ENCODE data around the gene NIPBL. TPM values are rescaled to one million over a fixed set of nuclear protein-coding genes. Genes with fewer than 3 reads are reported as not detected.
A peak's percentile ranks its signal among the peaks of the same experiment; 100 is the strongest.

The NIPBL gene
- total RNA-seq, 1 experiment from 2014 or later: 61.3 TPM

DNA sequence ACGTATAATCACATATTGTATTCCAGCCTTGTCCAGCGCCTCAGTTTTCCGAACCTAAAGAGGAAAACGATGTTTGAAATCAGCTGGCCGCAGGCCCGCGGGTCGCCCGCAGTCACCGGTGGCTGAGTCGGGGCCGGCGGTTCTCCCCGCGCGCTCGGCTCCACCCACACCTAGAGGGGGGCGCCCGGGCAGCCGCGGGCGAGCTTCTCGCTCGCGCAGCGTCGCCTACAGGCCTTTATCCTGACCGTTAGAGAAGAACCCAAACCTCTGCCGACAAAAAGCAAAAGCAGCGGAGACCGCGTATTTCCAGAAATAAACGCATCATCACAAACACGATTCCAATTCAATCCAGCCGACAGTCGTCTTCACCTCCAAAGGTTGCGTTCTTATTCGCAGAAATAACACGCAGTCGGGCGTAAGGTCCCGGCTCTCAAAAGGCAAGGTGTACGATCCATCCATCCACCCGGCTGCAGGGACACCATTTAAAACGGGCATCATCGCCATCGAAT is 725 bp upstream of the NIPBL start:
- H3K9me3 Mint-ChIP-seq: no peaks in the 10 kb centered on the region
- Histone ChIP-seq H4K5ac (ENCODE audit: insufficient read length, low read depth, low read length) (no peak overlapping the region), H3K9me3 (ENCODE audit: control insufficient read depth, low read depth, low read length) (no peaks in the 10 kb centered on the region), H3K4me2 (ENCODE audit: insufficient read depth, insufficient read length, low read length) (peak overlapping the region; percentile 94), H3K4me1 (ENCODE audit: insufficient read depth, low read length) (no peaks in the 10 kb centered on the region), H3K18ac (ENCODE audit: insufficient read length, low read depth, low read length) (no peak overlapping the region), H3K27me3 (ENCODE audit: insufficient read depth, low read length) (no peaks in the 10 kb centered on the region), H2BK5ac (ENCODE audit: insufficient read length, low read length) (no peak overlapping the region), H2BK120ac (ENCODE audit: low read depth, low read length, poor library complexity, severe bottlenecking) (no peak overlapping the region), H4K20me1 (ENCODE audit: control insufficient read depth, insufficient read depth, insufficient read length) (no peaks in the 10 kb centered on the region), H2BK12ac (ENCODE audit: insufficient read length, low read depth, low read length) (no peak overlapping the region), H2BK20ac (ENCODE audit: low read depth, low read length, poor library complexity, severe bottlenecking) (no peak overlapping the region), H3K4ac (ENCODE audit: low read depth, low read length) (no peak overlapping the region), H4K8ac (replicated peaks; ENCODE audit: insufficient read length, low read depth, low read length) (no peak overlapping the region), H3K79me1 (ENCODE audit: insufficient read depth, low read depth, low read length, poor library complexity, severe bottlenecking) (no peaks in the 10 kb centered on the region), H3K27ac (ENCODE audit: insufficient read length, low read depth, low read length) (no peak overlapping the region), H3K9ac (ENCODE audit: extremely low read depth, insufficient read length, low read length) (peak overlapping the region; percentile 67), H2AK5ac (ENCODE audit: insufficient read length, low read length) (no peak overlapping the region), H3K79me2 (ENCODE audit: insufficient read depth, low read length) (peaks cover 21% of the 10 kb centered on the region; the same call in 1 of the 2 replicates), H3T11ph (ENCODE audit: low read length) (no peak overlapping the region), H4K91ac (ENCODE audit: insufficient read length, low read depth, low read length) (no peak overlapping the region), H3K56ac (ENCODE audit: insufficient read length, low read depth, low read length) (no peak overlapping the region), H2BK15ac (ENCODE audit: low read depth, low read length) (no peak overlapping the region), H2AFZ (ENCODE audit: low read length) (no peak overlapping the region), H3K14ac (ENCODE audit: insufficient read depth, low read length) (no peak overlapping the region), H3K23me2 (ENCODE audit: insufficient read length, low read depth, low read length, poor library complexity, severe bottlenecking) (peaks cover 15% of the 10 kb centered on the region), H3K23ac (ENCODE audit: insufficient read length, low read depth, low read length) (no peak overlapping the region)
- peak; percentile 60 for DNase-seq
- H3K27me3 Mint-ChIP-seq (ENCODE audit: low read depth): no peaks in the 10 kb centered on the region
- peaks cover 0 to 5% (median 1%) of the 10 kb centered on the region in 3 experiments; a peak in 4 of 7 replicates for H3K36me3 Mint-ChIP-seq (ENCODE audit: insufficient read depth in 1 of 3, low read depth in 3 of 3)
- TF ChIP-seq, protein P1, sequence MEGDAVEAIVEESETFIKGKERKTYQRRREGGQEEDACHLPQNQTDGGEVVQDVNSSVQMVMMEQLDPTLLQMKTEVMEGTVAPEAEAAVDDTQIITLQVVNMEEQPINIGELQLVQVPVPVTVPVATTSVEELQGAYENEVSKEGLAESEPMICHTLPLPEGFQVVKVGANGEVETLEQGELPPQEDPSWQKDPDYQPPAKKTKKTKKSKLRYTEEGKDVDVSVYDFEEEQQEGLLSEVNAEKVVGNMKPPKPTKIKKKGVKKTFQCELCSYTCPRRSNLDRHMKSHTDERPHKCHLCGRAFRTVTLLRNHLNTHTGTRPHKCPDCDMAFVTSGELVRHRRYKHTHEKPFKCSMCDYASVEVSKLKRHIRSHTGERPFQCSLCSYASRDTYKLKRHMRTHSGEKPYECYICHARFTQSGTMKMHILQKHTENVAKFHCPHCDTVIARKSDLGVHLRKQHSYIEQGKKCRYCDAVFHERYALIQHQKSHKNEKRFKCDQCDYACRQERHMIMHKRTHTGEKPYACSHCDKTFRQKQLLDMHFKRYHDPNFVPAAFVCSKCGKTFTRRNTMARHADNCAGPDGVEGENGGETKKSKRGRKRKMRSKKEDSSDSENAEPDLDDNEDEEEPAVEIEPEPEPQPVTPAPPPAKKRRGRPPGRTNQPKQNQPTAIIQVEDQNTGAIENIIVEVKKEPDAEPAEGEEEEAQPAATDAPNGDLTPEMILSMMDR (conservative IDR thresholded peaks at IDR 0.05): peak; percentile 52
- peaks cover 34 to 35% of the 10 kb centered on the region in 2 experiments for H3K4me1 Mint-ChIP-seq
- peak overlapping the region; percentile 95 to 99 (median 97) for H3K27ac Mint-ChIP-seq
- H3K4me3 Mint-ChIP-seq: peak overlapping the region; percentile 88 to 99
- WGBS (ENCODE audit: extremely low coverage, insufficient read length, low lambda C conversion rate): no CpG with 5 or more reads among the region's 47 CpGs

All from H9 (cell line).